ENCODE results near the gene SERPINF2. TPM values are rescaled to one million over a fixed set of nuclear protein-coding genes. Genes with fewer than 3 reads are reported as not detected.

The SERPINF2 gene
- total RNA-seq, 1 experiment from 2014 or later = 0.68 TPM

GRCh38 chr17:1716076-1716911 is 26.4 kb upstream of the SERPINF2 start:
- DNase-seq = peak; percentile 100
- no peak overlapping the region for H3K4ac ChIP-seq (ENCODE audit: low read depth, low read length)
- no peak for TF ChIP-seq CTCF (conservative IDR thresholded peaks at IDR 0.05)
- no peak overlapping the region for H4K8ac ChIP-seq (replicated peaks; ENCODE audit: insufficient read length, low read depth, low read length)
- no peak overlapping the region for H3K23ac ChIP-seq (ENCODE audit: insufficient read length, low read depth, low read length)
- H3K56ac ChIP-seq (ENCODE audit: insufficient read length, low read depth, low read length) = no peak overlapping the region
- H3K18ac ChIP-seq (ENCODE audit: insufficient read length, low read depth, low read length) = peak overlapping the region; percentile 69
- no peaks in the 10 kb centered on the region for H3K79me2 ChIP-seq (ENCODE audit: insufficient read depth, low read length)
- WGBS (ENCODE audit: extremely low coverage, insufficient read length, low lambda C conversion rate) = no CpG with 5 or more reads among the region's 70 CpGs
- Mint-ChIP-seq H3K4me1 (peaks cover 31 to 32% of the 10 kb centered on the region in 2 experiments), H3K27me3 (ENCODE audit: low read depth) (no peaks in the 10 kb centered on the region), H3K9me3 (no peaks in the 10 kb centered on the region; a peak in 1 of 5 replicates), H3K27ac (peak overlapping the region; percentile 99 to 100 (median 99)), H3K4me3 (peak overlapping the region; percentile 88 to 94), H3K36me3 (ENCODE audit: insufficient read depth in 1 of 3, low read depth in 3 of 3) (peaks cover 0 to 13% (median 2%) of the 10 kb centered on the region in 3 experiments; a peak in 3 of 7 replicates)
- no peak overlapping the region for H2AK5ac ChIP-seq (ENCODE audit: insufficient read length, low read length)
- no peak overlapping the region for H2BK12ac ChIP-seq (ENCODE audit: insufficient read length, low read depth, low read length)
- H4K5ac ChIP-seq (ENCODE audit: insufficient read length, low read depth, low read length) = no peak overlapping the region
- H2AFZ ChIP-seq (ENCODE audit: low read length) = no peak overlapping the region
- no peaks in the 10 kb centered on the region for H3K27me3 ChIP-seq (ENCODE audit: insufficient read depth, low read length)
- H3K27ac ChIP-seq (ENCODE audit: insufficient read length, low read depth, low read length) = peak overlapping the region; percentile 91
- H2BK120ac ChIP-seq (ENCODE audit: low read depth, low read length, poor library complexity, severe bottlenecking) = no peak overlapping the region
- H4K91ac ChIP-seq (ENCODE audit: insufficient read length, low read depth, low read length) = no peak overlapping the region
- H3T11ph ChIP-seq (ENCODE audit: low read length) = no peak overlapping the region
- no peaks in the 10 kb centered on the region for H4K20me1 ChIP-seq (ENCODE audit: control insufficient read depth, insufficient read depth, insufficient read length)
- no peaks in the 10 kb centered on the region for H3K9me3 ChIP-seq (ENCODE audit: control insufficient read depth, low read depth, low read length)
- H3K14ac ChIP-seq (ENCODE audit: insufficient read depth, low read length) = peak overlapping the region; percentile 67; the same call in 1 of the 2 replicates
- peak overlapping the region; percentile 71 for H3K9ac ChIP-seq (ENCODE audit: extremely low read depth, insufficient read length, low read length)
- no peaks in the 10 kb centered on the region for H3K79me1 ChIP-seq (ENCODE audit: insufficient read depth, low read depth, low read length, poor library complexity, severe bottlenecking)
- H3K23me2 ChIP-seq (ENCODE audit: insufficient read length, low read depth, low read length, poor library complexity, severe bottlenecking) = peaks cover 22% of the 10 kb centered on the region
- peak overlapping the region; percentile 80 for H3K4me2 ChIP-seq (ENCODE audit: insufficient read depth, insufficient read length, low read length)
- no peak overlapping the region for H2BK20ac ChIP-seq (ENCODE audit: low read depth, low read length, poor library complexity, severe bottlenecking)
- no peak overlapping the region for H2BK15ac ChIP-seq (ENCODE audit: low read depth, low read length)
- no peak overlapping the region for H2BK5ac ChIP-seq (ENCODE audit: insufficient read length, low read length)
- H3K4me1 ChIP-seq (ENCODE audit: insufficient read depth, low read length) = peaks cover 2% of the 10 kb centered on the region; the same call in 1 of the 2 replicates
